SK-N-SH treated with all-trans-retinoic acid at 6 μM for 48 hours (cell line): ENCODE results near the gene CHST8.

Experiments used
- ARNTL ChIP-seq: fragments of 450-650 bp; formaldehyde crosslinking; IDR thresholded peaks from 2 replicates; pipeline ENCODE4 v1.5.0; 2020; ENCODE audit warnings: low read depth, mild to moderate bottlenecking, moderate library complexity, borderline replicate concordance
- BACH2 ChIP-seq: fragments of 250-450 bp; sonication (Bioruptor Pico); IDR thresholded peaks from 2 replicates; pipeline ENCODE4 v1.9.0; 2021; ENCODE audit warnings: mild to moderate bottlenecking, borderline replicate concordance

GRCh38 chr19:33621811-33622504 is at the start of gene CHST8:
- TF ChIP-seq BACH2 (CRISPR knock-in tag) (no peak), ARNTL (CRISPR knock-in tag) (no peak)
